Spleen (tissue), 7 donors: ENCODE results near the gene ANKRD28.

ENCODE experiments used
- POLR2A ChIP-seq, 3 donors: fragments of 450-650 bp; IDR thresholded peaks; one replicate each; pipeline ENCODE4 v1.5.1; 2017; ENCODE audit warnings: antibody characterized with exemption in 3 of 3, mild to moderate bottlenecking in 1 of 3
- TF ChIP-seq, protein P1 (sequence below), 11 experiments: fragments of 200-600 bp in 7 of 11; fragments of 450-650 bp in 4 of 11; sonication (generic) in 4 of 11; IDR thresholded peaks in 8 of 11; conservative IDR thresholded peaks in 3 of 11; 1 replicate in 7 of 11; 2 replicates in 4 of 11; pipeline versions ENCODE4 v1.4.0 to v1.8.0; 2016 to 2021; ENCODE audit warnings: antibody characterized with exemption in 11 of 11, inconsistent platforms in 4 of 11, mild to moderate bottlenecking in 1 of 11
- donor health status: DM: no; HTN: no; CAD: no; lungs with moderate emphysema.
- donor health status: DM: no; HTN: no; CAD: no.
- donor health status: DM: no; HTN: no; CAD: no.

DNA sequence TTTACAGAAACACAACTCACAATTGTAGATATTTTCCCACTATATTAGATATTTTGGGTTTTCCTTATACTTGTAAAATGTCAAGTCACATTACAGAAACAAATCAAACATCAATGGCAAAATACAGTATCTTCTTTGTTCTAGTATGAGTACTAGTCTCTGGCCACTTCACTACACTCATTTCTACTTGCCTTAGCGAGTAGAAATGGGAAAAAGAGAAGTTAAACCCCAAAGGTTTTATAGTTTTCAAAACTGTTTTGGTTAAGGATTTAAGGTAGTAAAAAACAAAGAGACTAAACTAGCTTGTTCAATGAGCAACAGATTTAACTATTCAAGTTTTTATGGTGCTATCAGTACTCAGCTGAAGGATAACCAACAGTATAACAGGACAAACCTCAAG, 114.5 kb downstream of the ANKRD28 start:
- TF ChIP-seq, protein P1, sequence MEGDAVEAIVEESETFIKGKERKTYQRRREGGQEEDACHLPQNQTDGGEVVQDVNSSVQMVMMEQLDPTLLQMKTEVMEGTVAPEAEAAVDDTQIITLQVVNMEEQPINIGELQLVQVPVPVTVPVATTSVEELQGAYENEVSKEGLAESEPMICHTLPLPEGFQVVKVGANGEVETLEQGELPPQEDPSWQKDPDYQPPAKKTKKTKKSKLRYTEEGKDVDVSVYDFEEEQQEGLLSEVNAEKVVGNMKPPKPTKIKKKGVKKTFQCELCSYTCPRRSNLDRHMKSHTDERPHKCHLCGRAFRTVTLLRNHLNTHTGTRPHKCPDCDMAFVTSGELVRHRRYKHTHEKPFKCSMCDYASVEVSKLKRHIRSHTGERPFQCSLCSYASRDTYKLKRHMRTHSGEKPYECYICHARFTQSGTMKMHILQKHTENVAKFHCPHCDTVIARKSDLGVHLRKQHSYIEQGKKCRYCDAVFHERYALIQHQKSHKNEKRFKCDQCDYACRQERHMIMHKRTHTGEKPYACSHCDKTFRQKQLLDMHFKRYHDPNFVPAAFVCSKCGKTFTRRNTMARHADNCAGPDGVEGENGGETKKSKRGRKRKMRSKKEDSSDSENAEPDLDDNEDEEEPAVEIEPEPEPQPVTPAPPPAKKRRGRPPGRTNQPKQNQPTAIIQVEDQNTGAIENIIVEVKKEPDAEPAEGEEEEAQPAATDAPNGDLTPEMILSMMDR (IDR thresholded peaks at IDR 0.05 in 8 of 11, conservative IDR thresholded peaks at IDR 0.05 in 3 of 11): no peak
- TF ChIP-seq POLR2A (IDR thresholded peaks at IDR 0.05): no peak
